HG02981 (cell line): ENCODE data around the gene PNMA3.
"Not testable (repeated sequence)": the region's sequence is repeated elsewhere in the genome, so short reads cannot be mapped to it uniquely, and the experiment has no call there.

Experiments used
- ATAC-seq: cut with Tn5 transposase; IDR thresholded peaks from one replicate; pipeline ENCODE4 v1.9.1; 2021; ENCODE audit warnings: mild to moderate bottlenecking, moderate library complexity; ENCODE audit not compliant: unreplicated experiment

Gene PNMA3, protein sequence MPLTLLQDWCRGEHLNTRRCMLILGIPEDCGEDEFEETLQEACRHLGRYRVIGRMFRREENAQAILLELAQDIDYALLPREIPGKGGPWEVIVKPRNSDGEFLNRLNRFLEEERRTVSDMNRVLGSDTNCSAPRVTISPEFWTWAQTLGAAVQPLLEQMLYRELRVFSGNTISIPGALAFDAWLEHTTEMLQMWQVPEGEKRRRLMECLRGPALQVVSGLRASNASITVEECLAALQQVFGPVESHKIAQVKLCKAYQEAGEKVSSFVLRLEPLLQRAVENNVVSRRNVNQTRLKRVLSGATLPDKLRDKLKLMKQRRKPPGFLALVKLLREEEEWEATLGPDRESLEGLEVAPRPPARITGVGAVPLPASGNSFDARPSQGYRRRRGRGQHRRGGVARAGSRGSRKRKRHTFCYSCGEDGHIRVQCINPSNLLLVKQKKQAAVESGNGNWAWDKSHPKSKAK

GRCh38 chrX:153055871-153056749, at the start of gene PNMA3:
Gene PNMA3, plus strand, starts transcription at chrX:153056470. Its CDS starts 586 bp downstream, at chrX:153057056.
- ATAC-seq, result no peak

DNA sequence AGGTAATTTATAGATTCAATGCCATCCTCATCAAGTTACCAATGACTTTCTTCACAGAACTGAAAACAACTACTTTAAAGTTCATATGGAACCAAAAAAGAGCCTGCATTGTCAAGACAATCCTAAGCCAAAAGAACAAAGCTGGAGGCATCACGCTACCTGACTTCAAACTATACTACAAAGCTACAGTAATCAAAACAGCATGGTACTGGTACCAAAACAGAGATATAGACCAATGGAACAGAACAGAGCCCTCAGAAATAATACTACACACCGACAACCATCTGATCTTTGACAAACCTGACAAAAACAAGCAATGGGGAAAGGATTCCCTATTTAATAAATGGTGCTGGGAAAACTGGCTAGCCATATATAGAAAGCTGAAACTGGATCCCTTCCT, 39.1 kb upstream of the PNMA3 start:
- ATAC-seq, result not testable (repeated sequence)

GRCh38 chrX:153019166-153019565, 37.1 kb upstream of the PNMA3 start:
- ATAC-seq, result no peak

GRCh38 chrX:153026501-153026900, 29.8 kb upstream of the PNMA3 start:
- ATAC-seq, result not testable (repeated sequence)

GRCh38 chrX:153028487-153028886, 27.8 kb upstream of the PNMA3 start:
- ATAC-seq, result not testable (repeated sequence)

DNA sequence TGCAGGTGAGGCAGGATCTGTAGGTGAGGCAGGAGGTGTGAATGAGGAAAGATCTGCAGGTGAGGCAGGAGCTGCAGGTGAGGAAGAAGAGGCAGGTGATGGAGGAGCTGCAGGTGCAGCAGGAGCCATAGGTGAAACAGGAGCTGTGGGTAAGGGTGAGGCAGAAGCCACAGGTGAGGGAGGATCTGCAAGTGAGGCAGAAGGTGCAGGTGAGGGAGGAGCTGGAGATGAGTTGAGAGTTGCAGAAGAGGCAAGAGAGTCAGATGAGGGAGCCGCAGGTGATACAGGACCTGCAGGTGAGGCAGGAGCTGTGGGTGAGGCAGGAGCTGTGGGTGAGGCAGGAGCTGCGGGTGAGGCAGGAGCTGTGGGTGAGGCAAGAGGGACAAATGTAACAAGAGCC, 27.1 kb upstream of the PNMA3 start:
- ATAC-seq, result no peak

DNA sequence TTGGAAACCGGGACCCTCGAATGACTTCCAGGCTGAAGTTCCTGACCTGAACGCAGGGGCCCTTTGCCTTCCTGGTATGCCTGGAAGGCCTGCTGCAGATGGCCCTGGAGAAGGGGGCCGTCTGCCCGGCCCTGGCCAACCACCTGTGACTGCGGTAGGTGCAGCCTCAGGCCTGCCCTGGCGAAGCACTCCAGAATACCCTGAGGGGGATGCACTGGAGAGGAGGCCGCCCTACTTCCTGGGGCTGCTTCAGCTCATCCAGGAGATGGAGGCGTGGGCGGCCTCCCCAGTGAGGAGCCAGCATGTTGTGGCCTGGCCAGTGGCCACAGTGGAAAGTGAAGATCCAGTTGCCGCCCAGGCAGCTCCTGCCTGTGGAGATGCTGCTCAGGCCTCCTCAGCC, 26.4 kb upstream of the PNMA3 start:
- ATAC-seq, result no peak

- ATAC-seq, result no peak
Observed at GRCh38 chrX:153030801-153031200, 25.5 kb upstream of the PNMA3 start.

DNA sequence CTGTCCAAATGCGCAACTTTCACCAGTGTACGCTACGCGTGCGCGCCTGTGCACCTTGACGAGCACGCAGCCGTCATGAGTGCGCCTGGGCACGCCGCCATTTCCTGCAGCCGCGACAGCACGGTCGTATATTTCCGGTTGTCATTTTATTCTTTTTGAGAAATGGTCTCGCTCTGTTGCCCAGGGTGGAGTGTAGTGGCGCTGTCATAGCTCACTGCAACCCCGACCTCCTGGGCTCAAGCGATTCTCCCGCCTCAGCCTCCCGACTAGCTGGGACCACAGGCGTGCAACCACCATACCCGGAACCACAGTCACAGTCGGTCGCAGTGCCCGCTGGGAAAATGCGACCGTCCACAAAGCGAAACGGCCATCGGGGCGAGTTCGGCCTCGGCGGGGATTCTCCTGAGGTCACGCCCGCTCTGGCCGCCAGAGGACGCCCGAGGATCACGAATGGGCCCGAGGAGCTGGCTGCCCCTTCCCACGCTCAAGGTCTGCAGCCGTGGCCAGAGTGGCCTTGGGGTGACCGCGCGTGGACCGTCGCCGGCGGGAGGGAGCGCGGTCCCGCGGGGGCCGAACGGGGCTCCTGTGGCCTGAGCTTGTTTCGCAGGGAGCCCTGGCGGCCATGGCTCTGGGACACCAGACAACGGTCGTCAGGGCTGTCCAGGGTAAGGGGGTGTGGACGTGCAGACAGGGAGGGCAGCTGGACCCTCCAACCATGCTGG, 23.7 kb upstream of the PNMA3 start:
- peak; percentile 80 for ATAC-seq

GRCh38 chrX:153049093-153049492, 7.2 kb upstream of the PNMA3 start:
- no peak for ATAC-seq

- no peak for ATAC-seq
Observed at GRCh38 chrX:153052534-153052933, 3.7 kb upstream of the PNMA3 start.

DNA sequence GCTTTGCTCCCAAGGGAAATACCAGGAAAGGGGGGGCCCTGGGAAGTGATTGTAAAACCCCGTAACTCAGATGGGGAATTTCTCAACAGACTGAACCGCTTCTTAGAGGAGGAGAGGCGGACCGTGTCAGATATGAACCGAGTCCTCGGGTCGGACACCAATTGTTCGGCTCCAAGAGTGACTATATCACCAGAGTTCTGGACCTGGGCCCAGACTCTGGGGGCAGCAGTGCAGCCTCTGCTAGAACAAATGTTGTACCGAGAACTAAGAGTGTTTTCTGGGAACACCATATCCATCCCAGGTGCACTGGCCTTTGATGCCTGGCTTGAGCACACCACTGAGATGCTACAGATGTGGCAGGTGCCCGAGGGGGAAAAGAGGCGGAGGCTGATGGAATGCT, 1.0 kb downstream of the PNMA3 start:
- no peak for ATAC-seq

DNA sequence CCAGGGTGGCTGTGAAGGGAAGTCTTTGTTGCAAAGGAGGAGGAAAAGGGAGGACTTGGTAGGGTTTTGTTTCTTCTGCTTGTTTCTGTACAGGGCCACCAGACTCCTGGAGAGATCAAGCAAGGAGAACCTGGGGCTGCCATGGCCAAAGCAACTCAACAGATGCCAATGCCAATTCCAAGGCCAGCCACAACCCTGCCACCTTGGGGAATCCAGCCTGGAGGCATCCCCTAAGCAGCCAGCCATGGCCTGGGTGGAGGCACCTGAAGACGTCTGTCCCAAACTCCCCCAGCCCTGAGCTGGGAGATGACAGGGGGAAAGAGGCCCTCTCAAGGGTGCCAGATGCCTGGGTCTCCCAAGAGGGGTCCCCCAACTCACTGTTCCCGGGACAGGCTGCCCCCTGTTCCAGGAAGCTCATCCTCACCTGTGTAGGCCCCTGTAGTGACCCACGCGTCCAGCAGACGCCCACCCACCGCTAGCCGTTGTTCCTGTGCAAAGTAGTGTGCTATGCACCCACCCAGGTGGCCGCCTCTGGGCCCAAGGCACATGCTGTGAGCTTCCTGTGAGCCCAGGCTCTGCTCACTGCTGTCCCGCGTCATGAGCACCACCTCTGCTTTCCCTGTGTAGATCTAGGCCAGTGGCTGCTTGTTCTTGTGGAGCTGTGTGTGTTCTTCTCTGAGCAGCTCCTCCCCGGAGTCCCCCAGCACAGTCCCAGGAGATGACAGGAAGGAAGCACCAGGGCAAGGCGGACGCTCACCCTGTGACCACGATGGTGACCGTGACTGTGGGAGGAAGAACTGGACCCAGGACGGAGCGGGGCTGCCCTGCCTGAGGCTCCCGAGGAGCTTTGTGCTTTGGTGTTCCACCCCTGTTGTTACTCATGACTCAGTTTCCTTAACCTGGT, 3.2 kb downstream of the PNMA3 start:
- no peak for ATAC-seq

GRCh38 chrX:153060095-153060445, 3.8 kb downstream of the PNMA3 start:
- no peak for ATAC-seq

- ATAC-seq, result no peak
Observed at GRCh38 chrX:153061732-153062131, 5.5 kb downstream of the PNMA3 start.

GRCh38 chrX:153063315-153063714, 7.0 kb downstream of the PNMA3 start:
- no peak for ATAC-seq

DNA sequence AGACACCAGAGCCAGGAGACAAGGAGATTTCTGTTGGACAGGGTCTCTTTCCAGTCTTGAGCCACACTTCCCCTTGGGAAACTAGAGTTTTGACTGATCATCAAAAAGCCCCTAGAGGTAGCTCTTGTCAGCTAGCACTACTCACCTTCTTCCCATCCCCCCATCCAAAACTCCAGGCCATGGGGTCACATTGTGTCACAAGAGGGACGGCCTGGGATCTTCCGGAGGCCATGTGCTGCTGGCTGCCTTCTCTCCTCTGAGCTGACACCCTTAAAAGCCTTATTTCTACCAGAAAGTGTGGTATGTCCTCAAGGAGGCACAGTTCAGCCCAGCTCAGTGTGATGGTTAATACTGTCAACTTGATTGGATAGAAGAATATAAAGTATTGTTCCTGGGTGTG, 7.8 kb downstream of the PNMA3 start:
- no peak for ATAC-seq

GRCh38 chrX:153065389-153065788, 9.1 kb downstream of the PNMA3 start:
- no peak for ATAC-seq

DNA sequence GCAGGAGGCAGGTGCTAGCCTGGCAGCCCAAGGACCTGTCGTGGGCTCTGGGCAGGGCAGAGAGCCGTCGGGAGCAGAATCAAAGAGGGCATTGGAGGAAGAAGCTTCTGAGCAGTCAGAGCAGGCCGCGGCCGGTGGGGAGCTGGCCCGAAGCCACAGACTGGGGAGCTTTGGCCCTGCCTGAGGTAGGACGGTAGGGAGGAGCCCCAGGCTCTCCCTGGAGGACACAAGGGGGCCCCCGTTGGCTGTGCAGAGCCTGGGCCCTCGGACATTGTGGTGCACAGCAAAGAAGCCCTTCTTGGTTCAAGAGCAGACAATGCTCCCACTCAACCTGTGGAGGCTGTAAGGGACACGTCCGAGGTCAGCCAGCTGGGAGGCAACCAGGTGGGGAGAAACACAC, 10.1 kb downstream of the PNMA3 start:
- not testable (repeated sequence) for ATAC-seq

- ATAC-seq, result not testable (repeated sequence)
Observed at GRCh38 chrX:153071909-153072583, 15.8 kb downstream of the PNMA3 start, which contains the start of gene PNMA6A. Gene PNMA6A, plus strand, starts transcription at chrX:153072454. Its CDS starts 609 bp downstream, at chrX:153073063.
